Smooth muscle cell (in vitro differentiated cells): ENCODE results near the gene DHH. TPM values are rescaled to one million over a fixed set of nuclear protein-coding genes. Genes with fewer than 3 reads are reported as not detected.
A peak's percentile ranks its signal among the peaks of the same experiment; 100 is the strongest.

Experiments
- DNase-seq: peaks from one replicate; lab custom pipeline; 2025; ENCODE audit not compliant: unreplicated experiment; lab: John Stamatoyannopoulos, UW
- H2AFZ ChIP-seq: fragments of 200-600 bp; sonication (generic); 2 replicates; pipeline ENCODE4 v1.6.0; 2016; ENCODE audit warnings: antibody characterized with exemption, low read depth, mild to moderate bottlenecking
- H3F3A ChIP-seq: fragments of 200-600 bp; sonication (generic); 2 replicates; pipeline ENCODE4 v1.6.0; 2017; ENCODE audit warnings: antibody characterized with exemption, low read depth
- H3K27ac ChIP-seq: fragments of 200-600 bp; sonication (generic); 2 replicates; pipeline ENCODE4 v1.5.1; 2016; ENCODE audit warnings: low read depth, mild to moderate bottlenecking
- H3K27me3 ChIP-seq: fragments of 200-600 bp; sonication (generic); 2 replicates; pipeline ENCODE4 v1.6.1; 2016; ENCODE audit warnings: low read depth, mild to moderate bottlenecking
- H3K36me3 ChIP-seq: fragments of 200-600 bp; sonication (generic); 2 replicates; pipeline ENCODE4 v1.5.1; 2016; ENCODE audit warnings: low read depth
- H3K4me1 ChIP-seq: fragments of 200-600 bp; sonication (generic); 2 replicates; pipeline ENCODE4 v1.5.1; 2016; ENCODE audit warnings: low read depth
- H3K4me2 ChIP-seq: fragments of 200-600 bp; sonication (generic); 2 replicates; pipeline ENCODE4 v1.6.0; 2016; ENCODE audit warnings: mild to moderate bottlenecking
- H3K4me3 ChIP-seq: fragments of 200-600 bp; sonication (generic); 2 replicates; pipeline ENCODE4 v1.5.1; 2016; ENCODE audit warnings: mild to moderate bottlenecking
- H3K79me2 ChIP-seq: fragments of 200-600 bp; sonication (generic); 2 replicates; pipeline ENCODE4 v1.6.0; 2016; ENCODE audit warnings: low read depth, mild to moderate bottlenecking
- H3K9ac ChIP-seq: fragments of 200-600 bp; sonication (generic); 2 replicates; pipeline ENCODE4 v1.6.0; 2016; ENCODE audit warnings: low read depth
- H3K9me3 ChIP-seq: fragments of 200-600 bp; sonication (generic); replicated peaks from 2 replicates; pipeline ENCODE4 v1.5.1; 2016; ENCODE audit warnings: low read depth
- H4K20me1 ChIP-seq: fragments of 200-600 bp; sonication (generic); 2 replicates; pipeline ENCODE4 v1.6.0; 2016; ENCODE audit warnings: low read depth
- CTCF ChIP-seq: fragments of 200-600 bp; sonication (generic); IDR thresholded peaks from 2 replicates; pipeline ENCODE4 v1.5.1; 2017; ENCODE audit warnings: borderline replicate concordance, mild to moderate bottlenecking, antibody characterized with exemption; ENCODE audit not compliant: insufficient read depth, poor library complexity, severe bottlenecking
- WGBS: methylation state at CpG from one replicate; pipeline ENCODE4 v1.1.7; 2016; ENCODE audit warnings: low lambda C conversion rate; 5-methylcytosine and 5-hydroxymethylcytosine counted together
- polyA plus RNA-seq: library from polyadenylated mRNA; unstranded; fragments of >200 nt; fragmentation: Nextera tagmentation; extraction: Ambion mirVana; gene quantifications from 2 replicates; pipeline ENCODE4 v1.2.1, GENCODE V29; 2016
- total RNA-seq: library from RNA; depleted of rRNA; stranded (reverse); fragments of >200 nt; gene quantifications from 2 replicates; pipeline ENCODE4 v1.2.3, GENCODE V29; 2014

DHH gene
- total and polyA plus RNA-seq, 2 experiments from 2014 or later, result 0.04 TPM; not detected in 1

GRCh38 chr12:49111206-49111605, 16.6 kb upstream of the DHH start:
- no peak for TF ChIP-seq CTCF
- no peaks in the 10 kb centered on the region for H3K36me3 ChIP-seq
- WGBS, result 50% methylated on average over 6 of the region's 6 CpGs
- peak overlapping the region; percentile 96 for H3K4me3 ChIP-seq
- H3K9ac ChIP-seq, result peak overlapping the region; percentile 25
- H4K20me1 ChIP-seq, result peaks cover 36% of the 10 kb centered on the region
- DNase-seq, result no peak
- H3F3A ChIP-seq, result peaks cover 21% of the 10 kb centered on the region
- H3K4me2 ChIP-seq, result peak overlapping the region; percentile 85
- H3K9me3 ChIP-seq, result no peaks in the 10 kb centered on the region
- H3K27ac ChIP-seq, result peak overlapping the region; percentile 93
- H3K4me1 ChIP-seq, result peaks cover 14% of the 10 kb centered on the region
- H3K79me2 ChIP-seq, result peaks cover 42% of the 10 kb centered on the region
- H3K27me3 ChIP-seq, result no peaks in the 10 kb centered on the region
- peak overlapping the region; percentile 84 for H2AFZ ChIP-seq

GRCh38 chr12:49110464-49111155, 16.0 kb upstream of the DHH start, which contains the start of gene LMBR1L:
Gene LMBR1L, minus strand, starts transcription at chr12:49110847. Its CDS starts 292 bp downstream, at chr12:49110555.
- Histone ChIP-seq H3K27ac (peak within 1 kb of the TSS; percentile 93), H3K4me1 (peaks cover 14% of the 10 kb centered on the region), H3K4me2 (peak within 1 kb of the TSS; percentile 98), H3K27me3 (no peaks in the 10 kb centered on the region), H3K79me2 (peaks cover 48% of the 10 kb centered on the region), H3K36me3 (no peaks in the 10 kb centered on the region), H3K4me3 (peak within 1 kb of the TSS; percentile 96), H2AFZ (peak within 1 kb of the TSS; percentile 84), H4K20me1 (peaks cover 42% of the 10 kb centered on the region), H3K9me3 (no peaks in the 10 kb centered on the region), H3F3A (peaks cover 21% of the 10 kb centered on the region), H3K9ac (peak within 1 kb of the TSS; percentile 95)
- WGBS, result under 1% methylated on average over 43 of the region's 43 CpGs
- peak; percentile 16 for TF ChIP-seq CTCF
- peak; percentile 80 for DNase-seq

- Histone ChIP-seq H3K4me1 (peaks cover 14% of the 10 kb centered on the region), H3K9ac (peak overlapping the region; percentile 95), H3K27me3 (no peaks in the 10 kb centered on the region), H3K4me2 (peak overlapping the region; percentile 98), H3K4me3 (peak overlapping the region; percentile 96), H3K27ac (peak overlapping the region; percentile 93), H3K36me3 (no peaks in the 10 kb centered on the region), H4K20me1 (peaks cover 50% of the 10 kb centered on the region), H3K9me3 (no peaks in the 10 kb centered on the region), H2AFZ (peak overlapping the region; percentile 84), H3K79me2 (peaks cover 49% of the 10 kb centered on the region), H3F3A (peaks cover 21% of the 10 kb centered on the region)
- 8% methylated on average over 33 of the region's 33 CpGs for WGBS
- TF ChIP-seq CTCF, result no peak
- no peak for DNase-seq
Observed at GRCh38 chr12:49109641-49110463, 15.3 kb upstream of the DHH start.
